ENCODE measurements around the gene STH.

- TF ChIP-seq, protein P1, sequence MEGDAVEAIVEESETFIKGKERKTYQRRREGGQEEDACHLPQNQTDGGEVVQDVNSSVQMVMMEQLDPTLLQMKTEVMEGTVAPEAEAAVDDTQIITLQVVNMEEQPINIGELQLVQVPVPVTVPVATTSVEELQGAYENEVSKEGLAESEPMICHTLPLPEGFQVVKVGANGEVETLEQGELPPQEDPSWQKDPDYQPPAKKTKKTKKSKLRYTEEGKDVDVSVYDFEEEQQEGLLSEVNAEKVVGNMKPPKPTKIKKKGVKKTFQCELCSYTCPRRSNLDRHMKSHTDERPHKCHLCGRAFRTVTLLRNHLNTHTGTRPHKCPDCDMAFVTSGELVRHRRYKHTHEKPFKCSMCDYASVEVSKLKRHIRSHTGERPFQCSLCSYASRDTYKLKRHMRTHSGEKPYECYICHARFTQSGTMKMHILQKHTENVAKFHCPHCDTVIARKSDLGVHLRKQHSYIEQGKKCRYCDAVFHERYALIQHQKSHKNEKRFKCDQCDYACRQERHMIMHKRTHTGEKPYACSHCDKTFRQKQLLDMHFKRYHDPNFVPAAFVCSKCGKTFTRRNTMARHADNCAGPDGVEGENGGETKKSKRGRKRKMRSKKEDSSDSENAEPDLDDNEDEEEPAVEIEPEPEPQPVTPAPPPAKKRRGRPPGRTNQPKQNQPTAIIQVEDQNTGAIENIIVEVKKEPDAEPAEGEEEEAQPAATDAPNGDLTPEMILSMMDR (IDR thresholded peaks at IDR 0.05), result no peak
- TF ChIP-seq POLR2A (IDR thresholded peaks at IDR 0.05), result no peak
Measured at GRCh38 chr17:45993962-45994627, 5.0 kb upstream of the STH start.
